Activated CD8-positive, alpha-beta memory T cell treated with anti-CD3 and anti-CD28 coated beads for 1 hour (primary cell): ENCODE results near the gene CCDC18.
"Not testable (repeated sequence)": the region's sequence is repeated elsewhere in the genome, so short reads cannot be mapped to it uniquely, and the experiment has no call there.

Source experiments
- DNase-seq, 2 donors: peaks; one replicate each; pipeline ENCODE4 v3.0.0-alpha.2; 2020; ENCODE audit warnings: low read depth in 1 of 2; ENCODE audit errors: extremely low read depth in 1 of 2

Gene CCDC18

GRCh38 chr1:93180723-93181613 is at the start of gene CCDC18:
TSS of gene CCDC18 (plus strand) at chr1:93180724. CDS start at chr1:93183362, 2,638 bp downstream.
- DNase-seq: peak; percentile 17 to 32

- DNase-seq: no peak
Measured at GRCh38 chr1:93132638-93133037, 47.9 kb upstream of the CCDC18 start.

GRCh38 chr1:93136445-93136844 is 44.1 kb upstream of the CCDC18 start:
- no peak for DNase-seq

- DNase-seq: no peak
Measured at GRCh38 chr1:93137604-93138292, 42.8 kb upstream of the CCDC18 start.

- no peak for DNase-seq
Measured at GRCh38 chr1:93140106-93140505, 40.4 kb upstream of the CCDC18 start.

- no peak for DNase-seq
Measured at GRCh38 chr1:93142161-93142560, 38.4 kb upstream of the CCDC18 start.

GRCh38 chr1:93143136-93143535 is 37.4 kb upstream of the CCDC18 start:
- no peak for DNase-seq

- no peak for DNase-seq
Measured at GRCh38 chr1:93143769-93144168, 36.8 kb upstream of the CCDC18 start.

GRCh38 chr1:93148001-93148400 is 32.5 kb upstream of the CCDC18 start:
- DNase-seq: no peak

GRCh38 chr1:93150729-93151128 is 29.8 kb upstream of the CCDC18 start:
- DNase-seq: no peak

GRCh38 chr1:93151474-93151873 is 29.1 kb upstream of the CCDC18 start:
- DNase-seq: no peak

- no peak for DNase-seq
Measured at GRCh38 chr1:93152835-93153234, 27.7 kb upstream of the CCDC18 start.

GRCh38 chr1:93154898-93155297 is 25.6 kb upstream of the CCDC18 start:
- DNase-seq: no peak

GRCh38 chr1:93155335-93155734 is 25.2 kb upstream of the CCDC18 start:
- DNase-seq: no peak

GRCh38 chr1:93159337-93159736 is 21.2 kb upstream of the CCDC18 start:
- DNase-seq: no peak

GRCh38 chr1:93163314-93163713 is 17.2 kb upstream of the CCDC18 start:
- DNase-seq: not testable (repeated sequence)

- DNase-seq: no peak
Measured at GRCh38 chr1:93164816-93165215, 15.7 kb upstream of the CCDC18 start.

- not testable (repeated sequence) for DNase-seq
Measured at GRCh38 chr1:93165895-93166294, 14.6 kb upstream of the CCDC18 start.

GRCh38 chr1:93167006-93167405 is 13.5 kb upstream of the CCDC18 start:
- no peak for DNase-seq

- DNase-seq: not testable (repeated sequence)
Measured at GRCh38 chr1:93170141-93170678, 10.3 kb upstream of the CCDC18 start.

- DNase-seq: no peak
Measured at GRCh38 chr1:93171549-93172034, 8.9 kb upstream of the CCDC18 start.

GRCh38 chr1:93172778-93173177 is 7.7 kb upstream of the CCDC18 start:
- no peak for DNase-seq
